HCT116 (cell line): Measurements from ENCODE around the gene DUSP16. TPM values are rescaled to one million over a fixed set of nuclear protein-coding genes. Genes with fewer than 3 reads are reported as not detected.

Experiments used
- ATAC-seq: fragments of 200-7000 bp; cut with Tn5 transposase; 2 replicates; pipeline ENCODE4 v1.9.1; 2020; ENCODE audit warnings: mild to moderate bottlenecking, moderate library complexity
- BruUV-seq: library from RNA; stranded (reverse); fragments of 400-500 nt; replicated peaks from 2 replicates; lab custom pipeline; 2021; lab: Mats Ljungman, UMichigan
- CTCF ChIA-PET: fragments of 300-600 bp; sonication (Branson Sonifier 250); formaldehyde crosslinking; loops from one replicate; lab custom pipeline; 2021; ENCODE audit warnings: antibody characterized with exemption; lab: Charles Lee
- POLR2A ChIA-PET: fragments of 300-600, 350-600 bp; sonication (Branson Sonifier 250); formaldehyde crosslinking; loops from one replicate; lab custom pipeline; 2021; ENCODE audit warnings: antibody characterized with exemption; lab: Charles Lee
- RAD21 ChIA-PET, 2 experiments: fragments of 300-600 bp; sonication (Branson Sonifier 250); formaldehyde crosslinking; loops; one replicate each; lab custom pipeline; 2023; ENCODE audit warnings: low total read pairs in 2 of 2; ENCODE audit not compliant: uncharacterized antibody in 2 of 2, unreplicated experiment in 2 of 2, low non-redundant PET in 1 of 2; lab: Charles Lee
- DNase-seq: peaks from one replicate; pipeline ENCODE4 v3.0.0-alpha.2; 2010; ENCODE audit warnings: low read depth, low spot score
- H2AFZ ChIP-seq: fragments of 200-600 bp; shearing (Covaris generic), sonication (generic); 2 replicates; pipeline ENCODE4 v1.6.1; 2017; ENCODE audit warnings: low read depth, mixed run types, mixed read lengths, antibody characterized with exemption, low read length; ENCODE audit not compliant: poor library complexity, severe bottlenecking
- H3K27ac ChIP-seq: 2 replicates; pipeline ENCODE4 v1.5.1; 2012; ENCODE audit warnings: low read depth, low read length
- H3K27me3 ChIP-seq: fragments of 200-600 bp; sonication (generic); 2 replicates; pipeline ENCODE4 v1.6.1; 2016; ENCODE audit warnings: mixed run types, low read length, mixed read lengths; ENCODE audit not compliant: insufficient read depth
- H3K36me3 ChIP-seq, 2 experiments: fragments of 200-500 bp in 1 of 2; fragments of 200-600 bp in 1 of 2; sonication (Bioruptor generic) in 1 of 2; sonication (generic) in 1 of 2; 2 replicates each; pipeline versions ENCODE4 v1.5.1 to v1.6.1; 2014 to 2016; ENCODE audit warnings: low read length in 2 of 2, inconsistent platforms in 1 of 2, mixed read lengths in 1 of 2, mixed run types in 1 of 2; ENCODE audit not compliant: insufficient read depth in 2 of 2, control insufficient read depth in 1 of 2
- H3K4me1 ChIP-seq, 2 experiments: fragments of 200-600 bp in 1 of 2; sonication (generic) in 1 of 2; 2 replicates each; pipeline versions ENCODE4 v1.5.1 to v1.6.1; 2012 to 2017; ENCODE audit warnings: low read length in 2 of 2, inconsistent platforms in 1 of 2, mild to moderate bottlenecking in 1 of 2, mixed read lengths in 1 of 2, mixed run types in 1 of 2, moderate library complexity in 1 of 2; ENCODE audit not compliant: insufficient read depth in 2 of 2, control insufficient read depth in 1 of 2
- H3K4me2 ChIP-seq: fragments of 200-600 bp; sonication (generic); 2 replicates; pipeline ENCODE4 v1.6.1; 2017; ENCODE audit warnings: mixed run types, low read length, mixed read lengths
- H3K4me3 ChIP-seq, 2 experiments: fragments of 200-600 bp in 1 of 2; sonication (generic) in 1 of 2; replicated peaks in 1 of 2; 2 replicates each; pipeline ENCODE4 v1.5.1; 2011 to 2016; ENCODE audit warnings: low read length in 2 of 2, control low read depth in 1 of 2, low read depth in 1 of 2, mild to moderate bottlenecking in 1 of 2, mixed read lengths in 1 of 2, mixed run types in 1 of 2
- H3K79me2 ChIP-seq: fragments of 200-600 bp; sonication (generic); 2 replicates; pipeline ENCODE4 v1.6.1; 2017; ENCODE audit warnings: mild to moderate bottlenecking, mixed run types, low read length, moderate library complexity, mixed read lengths; ENCODE audit not compliant: insufficient read depth
- H3K9ac ChIP-seq: fragments of 200-600 bp; sonication (generic); 2 replicates; pipeline ENCODE4 v1.6.1; 2016; ENCODE audit warnings: low read length, mixed read lengths
- H3K9me2 ChIP-seq: fragments of 200-600 bp; sonication (generic), shearing (Covaris generic); 2 replicates; pipeline ENCODE4 v1.6.1; 2017; ENCODE audit warnings: mixed run types, mild to moderate bottlenecking, moderate library complexity; ENCODE audit not compliant: insufficient read depth
- H3K9me3 ChIP-seq, 2 experiments: fragments of 200-500 bp in 1 of 2; fragments of 200-600 bp in 1 of 2; sonication (Bioruptor generic) in 1 of 2; sonication (generic) in 1 of 2; 2 replicates each; pipeline ENCODE4 v1.6.1; 2014 to 2017; ENCODE audit warnings: low read length in 2 of 2, mixed read lengths in 2 of 2, inconsistent platforms in 1 of 2, low read depth in 1 of 2, mild to moderate bottlenecking in 1 of 2, mixed run types in 1 of 2, moderate library complexity in 1 of 2; ENCODE audit not compliant: control insufficient read depth in 1 of 2, insufficient read depth in 1 of 2
- H4K20me1 ChIP-seq: fragments of 200-600 bp; sonication (generic), shearing (Covaris generic); 2 replicates; pipeline ENCODE4 v1.6.1; 2017; ENCODE audit warnings: mixed run types, mild to moderate bottlenecking, moderate library complexity; ENCODE audit not compliant: insufficient read depth
- ATF3 ChIP-seq: IDR thresholded peaks from 2 replicates; pipeline ENCODE4 v1.6.1; 2012
- CTCF ChIP-seq, 3 experiments: fragments of 200-600 bp in 1 of 3; sonication (generic) in 1 of 3; IDR thresholded peaks in 2 of 3; conservative IDR thresholded peaks in 1 of 3; 2 replicates each; pipeline ENCODE4 v1.5.1; 2012 to 2017; ENCODE audit warnings: low read depth in 2 of 3, low read length in 2 of 3, antibody characterized with exemption in 1 of 3, borderline replicate concordance in 1 of 3, control low read depth in 1 of 3, mild to moderate bottlenecking in 1 of 3, mixed read lengths in 1 of 3, mixed run types in 1 of 3, moderate library complexity in 1 of 3; ENCODE audit not compliant: insufficient read depth in 1 of 3
- ELF1 ChIP-seq: IDR thresholded peaks from 2 replicates; pipeline ENCODE4 v1.6.1; 2012; ENCODE audit warnings: low read depth, borderline replicate concordance
- EZH2phosphoT487 ChIP-seq: fragments of 200-600 bp; IDR thresholded peaks from 2 replicates; pipeline ENCODE4 v1.6.1; 2018; ENCODE audit warnings: antibody characterized with exemption, borderline replicate concordance
- FOSL1 ChIP-seq: IDR thresholded peaks from 2 replicates; pipeline ENCODE4 v1.6.1; 2012; ENCODE audit warnings: low read depth
- JUND ChIP-seq: IDR thresholded peaks from 2 replicates; pipeline ENCODE4 v1.6.1; 2012
- RAD21 ChIP-seq: IDR thresholded peaks from 2 replicates; pipeline ENCODE4 v1.6.1; 2012; ENCODE audit warnings: low read depth, mild to moderate bottlenecking
- SP1 ChIP-seq: IDR thresholded peaks from 2 replicates; pipeline ENCODE4 v1.6.1; 2012; ENCODE audit warnings: low read depth
- SRF ChIP-seq: IDR thresholded peaks from 2 replicates; pipeline ENCODE4 v1.6.1; 2012; ENCODE audit warnings: low read depth
- YY1 ChIP-seq: IDR thresholded peaks from 2 replicates; pipeline ENCODE4 v1.6.1; 2011; ENCODE audit warnings: low read length, low read depth, moderate library complexity, mild to moderate bottlenecking; ENCODE audit not compliant: insufficient replicate concordance; ENCODE audit errors: extremely low read depth
- ZFX ChIP-seq: fragments of 450-650 bp; IDR thresholded peaks from 2 replicates; pipeline ENCODE4 v1.6.1; 2017
- ZNF274 ChIP-seq: fragments of 200-500 bp; sonication (Bioruptor generic); IDR thresholded peaks from 2 replicates; pipeline ENCODE4 v1.6.1; 2014; ENCODE audit warnings: mild to moderate bottlenecking, low read depth, low read length, inconsistent platforms
- intact Hi-C: fragments of 100-400 bp; cut with micrococcal nuclease; formaldehyde crosslinking; loops from 2 replicates; pipeline ENCODE4 v1.10.0; 2022
- total RNA-seq: library from RNA; stranded (reverse); gene quantifications from one replicate; pipeline ENCODE4 v1.2.1, GENCODE V29; 2021; ENCODE audit not compliant: unreplicated experiment

Gene DUSP16
- total RNA-seq, 1 experiment from 2014 or later: 13.4 TPM

GRCh38 chr12:12524128-12524527, 38.5 kb downstream of the DUSP16 start:
- H3K4me2 ChIP-seq: no peak overlapping the region
- DNase-seq (no peak), ATAC-seq (no peak)
- TF ChIP-seq SP1 (no peak), CTCF (IDR thresholded peaks at IDR 0.05 in 2 of 3, conservative IDR thresholded peaks at IDR 0.05 in 1 of 3; ENCODE audit: borderline replicate concordance in 1 of 3, insufficient read depth in 1 of 3, low read depth in 2 of 3, low read length in 2 of 3) (no peak), ZFX (no peak), ZNF274 (no peak), FOSL1 (no peak), JUND (no peak), YY1 (no peak)
- intact Hi-C loops: no loop called here
- no peak overlapping the region for H3K4me3 ChIP-seq
- no peaks in the 10 kb centered on the region for H3K9me3 ChIP-seq
- H3K36me3 ChIP-seq: no peaks in the 10 kb centered on the region
- POLR2A ChIA-PET: no interaction called here
- H3K27me3 ChIP-seq: no peaks in the 10 kb centered on the region
- RAD21 ChIA-PET: no interaction called here
- no peak overlapping the region for H3K9ac ChIP-seq
- no peaks in the 10 kb centered on the region for H3K79me2 ChIP-seq
- no peaks in the 10 kb centered on the region for H3K4me1 ChIP-seq
- BruUV-seq: no TSS peak
- no peak overlapping the region for H3K27ac ChIP-seq
- no peaks in the 10 kb centered on the region for H4K20me1 ChIP-seq
- H3K9me2 ChIP-seq: no peaks in the 10 kb centered on the region
- no peak overlapping the region for H2AFZ ChIP-seq
- CTCF ChIA-PET: no interaction called here

GRCh38 chr12:12523229-12523628, 39.4 kb downstream of the DUSP16 start:
- POLR2A ChIA-PET: interaction anchor here (0.7 kb wide), 1 partner anchor 10 kb away, joined by 3 read pairs; no protein-coding TSS in a partner anchor
- intact Hi-C loops: no loop called here
- TF ChIP-seq RAD21 (no peak), ELF1 (no peak), SRF (no peak), CTCF (IDR thresholded peaks at IDR 0.05 in 2 of 3, conservative IDR thresholded peaks at IDR 0.05 in 1 of 3; ENCODE audit: borderline replicate concordance in 1 of 3, insufficient read depth in 1 of 3, low read depth in 2 of 3, low read length in 2 of 3) (no peak), ATF3 (no peak), SP1 (no peak), EZH2phosphoT487 (no peak), FOSL1 (no peak)
- TF ChIP-seq, all 23 proteins: peak for 0
- no peaks in the 10 kb centered on the region for H3K9me2 ChIP-seq
- H3K9me3 ChIP-seq: no peaks in the 10 kb centered on the region
- H4K20me1 ChIP-seq: no peaks in the 10 kb centered on the region
- no peak for ATAC-seq
- BruUV-seq: no TSS peak
- H2AFZ ChIP-seq: no peak overlapping the region
- no peaks in the 10 kb centered on the region for H3K4me1 ChIP-seq
- H3K4me3 ChIP-seq: no peak overlapping the region
- ChIA-PET CTCF (interaction anchor here (0.5 kb wide), 1 partner anchor 147 kb away, joined by 3 read pairs; no protein-coding TSS in a partner anchor), RAD21 (no interaction called here)
- DNase-seq: no peak
- no peaks in the 10 kb centered on the region for H3K27me3 ChIP-seq
- H3K79me2 ChIP-seq: no peaks in the 10 kb centered on the region
- H3K36me3 ChIP-seq: no peaks in the 10 kb centered on the region
- no peak overlapping the region for H3K4me2 ChIP-seq
- no peak overlapping the region for H3K9ac ChIP-seq
- H3K27ac ChIP-seq: no peak overlapping the region
